GM21526 (cell line): ENCODE results near the gene MACIR.
"Not testable (repeated sequence)": the region's sequence is repeated elsewhere in the genome, so short reads cannot be mapped to it uniquely, and the experiment has no call there.

ENCODE experiments used
- ATAC-seq: cut with Tn5 transposase; IDR thresholded peaks from one replicate; pipeline ENCODE4 v1.9.1; 2021; ENCODE audit warnings: moderate library complexity; ENCODE audit not compliant: unreplicated experiment, low FRiP score

Gene MACIR, protein sequence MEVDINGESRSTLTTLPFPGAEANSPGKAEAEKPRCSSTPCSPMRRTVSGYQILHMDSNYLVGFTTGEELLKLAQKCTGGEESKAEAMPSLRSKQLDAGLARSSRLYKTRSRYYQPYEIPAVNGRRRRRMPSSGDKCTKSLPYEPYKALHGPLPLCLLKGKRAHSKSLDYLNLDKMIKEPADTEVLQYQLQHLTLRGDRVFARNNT

DNA sequence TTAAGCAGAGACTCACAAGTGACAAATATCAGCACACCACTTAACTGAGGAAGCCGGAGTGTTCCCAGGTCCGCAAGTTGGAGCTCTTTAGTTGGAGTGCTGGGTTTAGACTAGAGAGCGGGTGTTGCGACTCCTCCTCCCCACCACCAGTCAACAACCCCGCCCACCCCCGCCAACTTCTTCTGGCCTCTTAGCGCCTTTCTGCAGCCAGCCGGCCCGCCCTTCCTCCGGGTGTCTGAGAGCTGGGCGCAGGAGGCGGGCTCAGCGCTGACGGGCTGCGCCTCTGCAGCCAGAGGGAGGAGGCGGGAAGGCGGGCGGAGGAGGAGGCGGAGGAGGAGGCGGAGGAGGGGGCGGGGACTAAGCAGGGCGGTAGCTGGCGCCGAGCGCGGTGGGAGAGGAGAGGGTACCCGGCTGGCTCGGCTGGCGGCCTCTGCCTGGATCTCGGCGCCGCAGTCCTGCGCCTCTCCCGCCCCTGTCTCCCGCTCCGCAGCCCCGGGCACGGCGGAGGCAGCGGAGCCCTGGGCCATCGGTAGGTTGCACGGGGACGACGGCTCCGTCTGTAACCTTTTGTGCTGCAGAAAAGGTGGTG, at the start of gene MACIR:
MACIR (plus strand) TSS at position 396 of the 589 bp plus-strand sequence. CDS start 17,157 bp downstream, outside the sequence.
- ATAC-seq, result peak; percentile 82

DNA sequence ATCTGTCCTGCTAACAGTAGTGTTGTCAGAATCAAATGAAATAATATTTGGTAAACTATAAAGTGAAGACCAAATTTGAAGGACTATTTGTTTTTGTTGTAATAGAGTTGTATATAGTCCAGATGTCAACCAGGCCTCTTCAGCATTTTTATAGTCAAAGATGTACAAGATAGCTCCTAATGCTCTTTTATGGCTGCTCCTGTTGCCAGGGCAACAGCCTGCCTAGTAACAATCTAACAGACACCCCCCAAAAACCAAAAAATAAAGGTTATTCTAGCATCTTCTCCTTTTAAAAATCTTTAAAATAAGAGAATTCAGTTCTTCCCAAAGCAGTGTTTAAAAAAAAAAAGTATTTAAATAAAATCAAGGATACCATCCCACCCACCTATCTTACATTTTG, 49.5 kb upstream of the MACIR start:
- ATAC-seq, result no peak

DNA sequence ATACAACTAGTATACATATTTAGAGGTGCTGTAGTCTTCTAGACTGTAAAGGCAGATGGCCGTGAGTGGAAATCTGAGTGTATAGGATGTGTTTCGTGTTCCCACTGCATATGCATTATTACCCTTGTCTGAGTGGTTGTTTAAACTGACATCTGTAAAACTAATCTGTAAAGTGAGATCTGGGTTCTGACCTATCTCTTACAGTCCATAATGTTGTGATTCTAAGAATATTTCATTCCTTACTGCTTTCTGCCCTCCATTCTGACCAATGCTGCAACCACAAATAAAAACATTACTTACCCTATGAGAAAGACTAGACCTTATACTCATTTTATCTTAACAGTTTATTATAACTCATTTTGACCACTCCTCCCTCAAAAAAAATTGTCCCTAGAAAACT, 47.6 kb upstream of the MACIR start:
- ATAC-seq, result no peak

DNA sequence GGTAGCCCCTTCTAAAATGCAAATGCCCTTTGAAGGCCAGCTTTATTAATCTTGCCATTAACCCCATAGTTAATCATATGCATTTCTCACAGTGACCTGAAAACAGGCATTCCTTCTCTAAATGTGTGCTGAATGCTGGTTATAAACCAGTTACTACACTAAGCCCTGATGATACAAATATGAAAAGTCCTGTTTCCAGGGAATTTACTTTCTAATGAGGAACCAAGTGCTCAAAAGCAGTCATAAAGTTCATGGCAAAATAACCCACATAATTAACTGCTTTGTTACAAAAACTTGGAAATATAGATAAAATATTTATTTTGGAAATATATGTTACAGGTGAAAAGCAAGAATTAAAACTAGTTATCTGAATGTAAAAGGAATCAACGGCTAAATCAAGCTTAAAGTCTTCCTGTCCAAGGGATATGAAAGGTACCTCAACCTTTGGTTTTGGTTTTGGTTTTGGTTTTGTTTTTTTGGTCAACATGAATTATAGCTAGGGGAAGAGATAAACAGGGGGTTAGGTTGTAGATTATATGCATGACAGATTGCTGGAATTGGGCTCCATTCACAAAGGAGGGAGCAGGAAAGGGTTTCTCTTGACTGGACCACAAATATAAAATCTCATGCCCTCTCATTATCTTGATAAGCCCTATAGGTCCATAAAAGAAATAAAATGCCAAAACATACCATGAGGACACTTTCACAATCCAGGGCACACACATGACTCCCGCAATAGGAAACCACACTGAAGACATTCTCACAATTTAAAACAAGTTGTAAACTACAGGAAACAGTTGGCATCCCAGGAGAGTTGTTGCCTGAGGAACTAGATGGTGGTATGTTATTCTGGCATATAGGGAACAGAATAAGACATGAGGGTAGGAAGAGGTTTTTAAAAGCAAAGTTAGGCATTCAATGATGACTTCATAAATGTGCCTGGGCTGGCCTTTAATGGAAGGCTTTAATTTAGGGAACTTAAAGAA, 46.7 kb upstream of the MACIR start:
- peak; percentile 81 for ATAC-seq

DNA sequence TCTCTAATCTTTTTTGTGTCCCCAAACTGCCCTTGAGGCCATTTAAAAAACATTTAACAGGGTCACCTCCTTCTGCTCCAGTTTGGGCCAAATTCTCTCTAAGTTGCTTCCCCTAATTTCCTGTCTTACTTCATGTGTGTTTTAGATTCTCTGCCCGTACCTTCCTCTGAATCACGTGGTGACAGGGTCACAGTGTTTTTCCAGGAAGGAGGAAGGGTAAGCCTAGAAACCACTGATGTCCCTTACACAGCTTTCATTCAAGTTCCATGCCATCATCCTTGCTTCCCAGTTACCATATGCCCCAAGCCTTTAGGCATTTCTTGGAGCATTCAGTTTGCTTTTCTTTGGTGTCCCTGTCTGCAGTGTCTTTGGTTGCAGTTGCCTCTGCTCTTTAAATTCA, 42.4 kb upstream of the MACIR start:
- ATAC-seq, result no peak

DNA sequence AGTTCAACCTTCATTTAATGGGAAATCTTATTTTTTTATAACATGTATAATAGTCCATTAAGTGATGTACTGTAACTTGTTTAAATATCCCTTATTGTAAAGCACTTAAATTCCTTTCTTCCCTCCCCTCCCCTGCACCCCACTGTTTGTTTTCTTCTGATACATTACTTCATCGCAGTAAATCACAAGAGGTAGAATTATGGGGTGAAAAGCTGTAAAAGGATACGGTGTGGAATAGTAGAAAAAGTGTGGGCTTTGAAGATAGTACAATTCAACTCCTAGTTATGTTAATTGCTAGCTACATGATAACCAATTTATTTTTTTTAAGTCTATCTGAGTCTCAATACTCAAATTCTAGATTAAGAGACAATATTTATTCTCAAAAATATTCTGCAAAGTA, 41.9 kb upstream of the MACIR start:
- ATAC-seq, result no peak

DNA sequence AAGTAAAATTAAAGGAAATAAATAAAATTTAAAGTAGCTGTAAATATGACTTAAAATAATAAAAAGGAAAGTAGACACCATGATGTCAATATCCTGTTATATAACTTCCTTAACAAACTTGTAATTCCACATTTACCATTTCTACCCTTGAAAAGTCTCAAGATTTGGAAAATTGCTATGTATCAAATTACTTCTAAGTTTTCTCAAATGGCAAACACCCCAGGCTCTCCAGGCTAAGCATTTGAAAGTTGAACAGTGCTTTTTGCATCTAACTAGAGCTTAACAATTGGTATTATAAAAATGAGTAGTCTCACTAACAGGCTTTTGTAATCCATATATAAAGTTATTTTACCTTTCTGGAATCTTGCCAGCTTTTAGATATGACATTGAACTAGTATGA, 41.5 kb upstream of the MACIR start:
- ATAC-seq, result no peak

DNA sequence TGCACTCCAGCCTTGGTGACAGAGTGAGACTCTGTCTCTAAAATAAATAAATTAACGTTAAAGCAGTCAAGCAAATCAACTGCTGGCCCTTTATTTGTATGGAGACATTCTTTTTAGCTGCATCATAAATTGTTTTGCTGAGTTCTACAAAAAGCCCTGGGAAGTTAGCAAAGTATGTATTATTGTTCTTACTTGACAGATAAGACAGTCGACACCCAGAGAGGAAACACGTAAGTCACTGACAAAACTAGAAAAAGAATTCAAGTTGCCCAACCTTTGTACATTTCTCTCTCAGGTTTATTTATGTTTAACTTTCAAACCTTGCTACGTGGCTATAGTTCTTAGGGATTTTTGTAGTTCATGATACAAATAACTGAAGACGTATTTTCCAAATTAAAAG, 40.4 kb upstream of the MACIR start:
- no peak for ATAC-seq

DNA sequence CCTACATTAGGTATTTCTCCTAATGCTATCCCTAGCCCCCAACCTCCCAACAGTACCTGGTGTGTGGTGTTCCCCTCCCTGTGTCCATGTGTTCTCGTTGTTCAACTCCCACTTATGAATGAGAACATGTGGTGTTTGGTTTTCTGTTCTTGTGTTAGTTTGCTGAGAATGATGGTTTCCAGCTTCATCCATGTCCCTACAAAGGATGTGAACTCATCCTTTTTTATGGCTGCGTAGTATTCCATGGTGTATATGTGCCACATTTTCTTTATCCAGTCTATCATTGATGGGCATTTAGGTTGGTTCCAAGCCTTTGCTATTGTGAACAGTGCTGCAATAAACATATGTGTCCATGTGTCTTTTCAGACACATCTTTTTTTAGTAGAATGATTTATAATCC, 39.5 kb upstream of the MACIR start:
- not testable (repeated sequence) for ATAC-seq

DNA sequence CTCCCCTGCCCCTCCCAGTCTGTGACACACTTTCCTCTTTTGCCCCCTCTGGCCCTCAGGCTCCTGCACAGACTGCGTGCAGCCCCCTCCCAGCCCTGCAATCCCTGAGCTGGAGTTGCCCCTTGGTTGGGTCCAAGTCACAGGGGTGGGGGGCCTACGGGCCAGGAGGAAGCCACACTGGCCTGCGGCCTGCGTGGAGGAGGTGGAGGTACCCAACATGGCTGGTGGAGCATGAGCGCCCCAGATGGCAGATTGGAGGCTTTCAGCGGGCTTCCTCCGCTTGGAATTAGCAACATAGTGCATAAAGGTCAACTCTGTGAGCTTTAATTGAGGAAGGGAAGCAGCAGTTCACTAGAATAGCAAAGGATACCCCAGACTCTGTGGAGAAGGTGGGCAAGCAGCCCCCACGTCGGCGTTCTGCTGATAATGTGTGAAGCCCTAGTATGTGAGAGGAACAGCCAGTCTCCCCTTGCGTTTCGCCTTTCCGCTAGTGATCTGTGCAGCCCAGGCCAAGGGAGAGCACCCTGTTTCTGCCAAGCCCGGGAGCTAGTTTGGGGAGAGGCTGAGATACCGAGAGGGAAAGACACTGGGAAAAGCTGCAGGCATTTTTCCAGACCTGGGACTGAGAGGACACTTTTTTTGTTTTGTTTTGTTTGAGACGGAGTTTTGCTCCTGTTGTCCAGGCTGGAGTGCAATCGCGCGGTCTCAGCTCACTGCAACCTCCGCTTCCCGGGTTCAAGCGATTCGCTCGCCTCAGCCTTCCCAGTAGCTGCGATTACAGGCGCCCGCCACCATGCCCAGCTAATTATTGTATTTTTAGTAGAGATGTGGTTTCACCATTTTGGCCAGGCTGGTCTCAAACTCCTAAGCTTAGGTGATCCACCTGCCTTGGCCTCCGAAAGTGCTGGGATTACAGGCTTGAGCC, 35.3 kb upstream of the MACIR start:
- no peak for ATAC-seq

DNA sequence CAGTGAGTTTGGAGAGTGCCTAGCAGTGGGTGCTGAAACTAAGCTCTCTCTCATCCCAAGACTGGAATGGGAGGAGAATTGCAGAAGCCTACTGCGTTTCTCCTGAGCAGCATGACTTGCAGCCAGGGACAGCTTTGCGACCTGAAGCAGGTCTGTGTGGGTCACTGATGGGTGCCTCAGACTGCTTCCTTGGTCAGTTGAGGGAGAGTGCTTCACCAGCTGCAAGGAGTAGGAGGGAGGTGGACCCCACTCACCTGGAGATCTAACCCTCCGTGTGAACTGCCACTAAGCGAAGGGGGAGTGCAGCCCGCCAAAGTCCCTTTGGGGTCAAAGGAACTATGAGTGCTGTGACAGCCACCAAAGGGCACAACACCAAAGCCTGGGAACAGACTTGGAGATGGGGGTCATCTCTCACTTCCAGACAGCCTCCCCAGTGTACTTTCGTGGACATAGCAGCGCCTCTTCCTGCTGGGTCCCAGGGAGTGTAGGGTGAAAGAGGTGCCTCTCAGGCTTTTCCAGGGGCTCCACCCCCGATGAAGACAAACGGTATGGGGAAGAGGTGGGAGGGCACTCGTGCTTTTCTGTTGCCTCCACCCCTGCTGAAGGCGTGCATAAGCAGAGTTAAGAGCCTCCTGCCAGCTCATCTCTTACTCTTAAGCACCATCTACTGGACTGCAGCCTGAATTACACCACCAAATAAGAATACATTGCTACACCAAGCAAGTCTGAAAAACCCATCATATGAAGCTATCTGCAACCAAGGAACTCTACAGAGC, 34.3 kb upstream of the MACIR start:
- peak; percentile 95 for ATAC-seq

DNA sequence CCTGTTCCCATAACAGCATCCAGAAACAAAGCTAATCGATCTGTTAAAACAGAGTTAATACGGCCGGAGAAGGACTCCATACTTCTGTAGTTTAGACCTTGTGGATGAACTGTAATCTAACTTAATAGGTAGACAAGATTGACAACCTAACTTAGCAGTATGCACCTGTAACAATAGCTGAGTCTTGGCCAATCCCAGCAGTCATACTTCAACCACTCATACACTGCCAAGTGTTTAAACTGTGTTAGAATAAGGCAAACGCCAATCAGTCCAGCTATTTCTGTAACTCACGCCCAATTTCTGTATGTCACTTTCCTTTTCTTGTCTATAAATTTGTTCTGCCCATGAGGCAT, 33.7 kb upstream of the MACIR start:
- ATAC-seq, result no peak

DNA sequence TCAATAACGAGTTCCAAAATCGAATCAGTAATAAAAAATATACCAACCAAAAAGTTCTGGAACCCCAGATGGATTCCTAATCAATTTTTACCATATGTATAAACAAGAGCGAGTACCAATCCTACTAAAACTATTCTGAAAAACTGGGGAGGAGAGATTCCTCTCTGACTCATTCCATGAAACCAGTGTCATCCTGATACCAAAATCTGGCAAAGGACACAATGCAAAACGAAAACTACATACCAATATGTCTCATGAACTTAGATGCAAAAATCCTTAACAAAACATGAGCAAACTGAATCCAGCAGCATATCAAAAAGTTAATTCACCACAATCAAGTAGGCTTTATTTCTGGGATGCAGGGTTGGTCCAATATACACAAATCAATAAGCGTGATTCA, 30.5 kb upstream of the MACIR start:
- no peak for ATAC-seq

DNA sequence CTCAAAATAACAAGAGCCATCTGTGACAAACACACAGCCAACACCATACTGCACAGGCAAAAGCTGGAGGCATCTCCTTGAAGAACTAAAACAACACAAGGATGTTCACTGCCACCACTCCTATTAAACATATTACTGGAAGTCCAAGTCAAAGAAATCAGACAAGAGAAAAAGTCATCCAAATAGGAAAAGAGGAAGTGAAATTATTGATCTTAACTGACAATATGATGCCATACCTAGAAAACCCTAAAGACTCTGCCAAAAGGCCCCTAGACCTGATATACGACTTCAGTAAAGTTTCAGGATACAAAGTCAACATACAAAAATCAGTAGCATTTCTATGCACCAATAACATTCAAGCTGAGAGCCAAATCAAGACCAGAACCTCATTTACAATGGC, 30.0 kb upstream of the MACIR start:
- ATAC-seq, result no peak

DNA sequence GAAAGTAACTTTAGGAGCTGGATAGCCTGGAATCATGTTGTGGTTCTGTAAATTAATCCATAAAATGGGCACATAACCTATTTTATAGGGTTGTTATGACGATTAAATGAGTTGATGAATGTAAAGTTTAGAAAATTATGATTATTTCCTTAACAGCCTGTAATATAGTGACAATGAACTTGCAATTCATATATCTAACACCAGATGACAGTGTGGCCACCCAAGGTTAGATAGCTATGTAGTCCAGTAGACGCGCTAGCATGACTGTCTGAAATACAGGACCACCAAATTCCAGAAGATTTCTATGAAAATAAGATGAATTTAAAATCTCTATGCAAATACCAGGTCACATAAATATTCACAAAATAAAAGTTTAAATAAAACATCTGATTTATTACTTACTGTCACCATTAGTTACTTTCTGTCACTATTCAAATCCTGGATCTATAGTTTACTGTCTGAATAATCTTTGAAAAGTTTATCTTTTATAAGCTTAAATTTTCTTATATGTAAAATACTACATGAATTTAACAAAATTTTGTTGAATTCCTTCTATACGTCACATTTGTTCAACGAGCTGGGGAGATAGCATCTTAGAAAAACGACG, 26.1 kb upstream of the MACIR start:
- peak; percentile 81 for ATAC-seq

DNA sequence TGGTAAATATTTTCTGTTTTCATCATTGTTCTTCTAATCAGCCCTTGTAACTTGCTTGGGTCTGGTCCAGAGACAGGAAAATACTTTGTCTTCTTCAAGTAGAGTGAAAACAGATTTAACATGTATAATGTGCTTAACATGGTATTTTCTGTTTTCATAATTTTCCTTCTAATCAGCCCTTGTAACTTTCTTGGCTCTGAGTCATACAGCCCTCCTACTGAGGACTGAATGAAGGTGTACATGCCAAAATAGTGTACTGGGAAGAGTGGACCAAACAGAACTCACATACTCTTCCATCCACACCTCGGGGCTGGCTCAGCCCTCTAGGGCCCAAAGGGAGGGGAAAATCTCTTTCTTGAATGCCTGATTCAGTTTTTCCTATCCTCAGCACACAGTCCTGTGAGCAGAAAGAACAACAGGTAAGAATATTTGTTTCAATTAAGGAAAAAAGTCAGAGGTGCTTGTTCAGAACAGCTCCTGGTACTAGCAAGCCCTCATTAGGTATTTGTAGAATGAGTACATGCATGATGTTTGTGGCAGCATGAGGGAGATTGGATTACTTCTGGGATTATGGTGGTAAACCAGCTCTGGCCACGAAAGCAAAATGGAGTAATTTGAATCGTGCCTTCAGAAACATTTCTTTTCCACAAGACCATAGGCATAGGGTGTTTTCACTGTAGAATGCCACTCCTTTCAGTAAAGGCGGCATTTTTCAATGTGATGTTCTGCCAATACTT, 24.2 kb upstream of the MACIR start:
- no peak for ATAC-seq

DNA sequence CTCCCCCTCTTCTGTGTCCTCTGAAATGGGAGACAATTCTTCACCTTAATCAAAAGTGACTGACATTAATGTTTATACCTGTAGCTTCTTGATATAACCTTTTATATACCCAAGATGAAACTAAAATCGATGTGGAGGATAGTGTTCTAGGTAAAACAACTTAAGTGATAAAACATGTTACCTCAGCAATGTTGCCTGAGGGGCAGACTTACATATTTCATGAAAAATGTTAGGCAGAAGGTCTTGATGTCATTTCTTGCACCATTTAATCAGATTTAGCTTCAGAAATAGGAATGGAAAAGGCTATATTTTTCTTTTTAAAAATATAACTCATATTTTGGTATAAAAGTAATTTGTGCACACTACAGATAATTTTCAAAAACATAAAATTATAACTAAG, 22.7 kb upstream of the MACIR start:
- ATAC-seq, result no peak

DNA sequence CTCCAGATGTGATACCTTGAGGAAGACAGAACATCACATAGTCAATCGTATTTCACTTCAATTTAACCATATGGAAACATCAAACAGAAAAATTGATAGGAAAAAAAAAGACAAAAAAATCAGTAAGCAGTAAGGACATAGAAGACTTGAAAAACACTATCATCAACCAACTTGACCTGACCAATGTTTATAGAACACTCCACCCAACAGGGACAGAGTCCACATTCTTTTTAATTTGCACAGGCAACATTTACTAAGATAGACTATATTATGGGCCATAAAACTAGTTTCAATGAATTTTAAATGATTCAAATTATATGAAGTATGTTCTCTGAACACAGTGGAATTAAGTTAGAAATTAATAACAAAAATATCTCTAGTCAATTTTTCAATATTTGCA, 20.8 kb upstream of the MACIR start:
- no peak for ATAC-seq

DNA sequence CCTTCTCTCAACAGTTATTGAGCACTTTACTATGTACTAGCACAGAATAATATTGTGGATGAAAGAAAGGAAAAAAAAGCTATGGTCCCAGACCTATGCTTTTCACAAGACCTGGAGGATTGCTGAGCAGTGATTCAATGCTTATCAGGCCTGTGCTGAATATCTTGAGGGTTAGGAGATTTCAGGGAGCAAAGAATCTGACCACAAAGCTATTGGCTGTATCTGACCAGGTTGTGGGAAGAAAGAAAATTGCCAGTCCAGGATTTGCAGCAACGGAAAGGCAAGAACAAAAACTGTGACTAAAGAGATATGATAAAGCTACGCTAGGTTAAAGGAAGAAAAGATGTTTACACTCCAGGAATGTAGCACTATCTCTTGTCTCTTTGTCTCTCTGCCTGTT, 14.9 kb upstream of the MACIR start:
- ATAC-seq, result no peak
